GM12865 (cell line): ENCODE results near the gene ATP11A.

Experiments used
- DNase-seq: peaks from one replicate; pipeline ENCODE4 v3.0.0; 2010; ENCODE audit warnings: low read depth
- H3K4me3 ChIP-seq: 2 replicates; pipeline ENCODE4 v1.5.1; 2011; ENCODE audit warnings: mild to moderate bottlenecking, low read depth, low read length, control low read depth
- CTCF ChIP-seq: IDR thresholded peaks from 2 replicates; pipeline ENCODE4 v1.5.1; 2011; ENCODE audit warnings: low read length, control low read depth, low read depth, inconsistent platforms; ENCODE audit not compliant: insufficient read depth; ENCODE audit errors: missing control alignments

The ATP11A gene

GRCh38 chr13:112876305-112877000 is 186.6 kb downstream of the ATP11A start:
- no peak for TF ChIP-seq CTCF
- no peak overlapping the region for H3K4me3 ChIP-seq

GRCh38 chr13:112877066-112877465 is 187.2 kb downstream of the ATP11A start:
- no peak for DNase-seq
- no peak for TF ChIP-seq CTCF
- H3K4me3 ChIP-seq, result no peak overlapping the region

More at GRCh38 chr13:112876305-112877000, 186.6 kb downstream of the ATP11A start:
- DNase-seq, result no peak

GRCh38 chr13:112877539-112877938 is 187.7 kb downstream of the ATP11A start:
- H3K4me3 ChIP-seq, result no peak overlapping the region
- no peak for DNase-seq
- TF ChIP-seq CTCF, result no peak

- DNase-seq, result no peak
- TF ChIP-seq CTCF, result no peak
- H3K4me3 ChIP-seq, result no peak overlapping the region
Measured at GRCh38 chr13:112877976-112878955, 188.4 kb downstream of the ATP11A start.

GRCh38 chr13:112879283-112879833 is 189.5 kb downstream of the ATP11A start:
- H3K4me3 ChIP-seq, result no peak overlapping the region
- no peak for TF ChIP-seq CTCF
- no peak for DNase-seq

GRCh38 chr13:112880221-112880641 is 190.4 kb downstream of the ATP11A start:
- no peak for TF ChIP-seq CTCF
- no peak for DNase-seq
- H3K4me3 ChIP-seq, result no peak overlapping the region
